Breast epithelium (tissue), 3 donors: Measurements from ENCODE around the gene KCNQ2.

Source experiments
- POLR2AphosphoS5 ChIP-seq, 3 donors: sonication (generic); formaldehyde crosslinking; IDR thresholded peaks; one replicate each; pipeline ENCODE4 v1.6.1; 2017; ENCODE audit warnings: antibody characterized with exemption in 3 of 3
- TF ChIP-seq, protein P1 (sequence below), 3 donors: fragments of 450-650 bp; IDR thresholded peaks; one replicate each; pipeline ENCODE4 v1.5.1; 2016 to 2017; ENCODE audit warnings: antibody characterized with exemption in 3 of 3, mild to moderate bottlenecking in 3 of 3, moderate library complexity in 3 of 3

DNA sequence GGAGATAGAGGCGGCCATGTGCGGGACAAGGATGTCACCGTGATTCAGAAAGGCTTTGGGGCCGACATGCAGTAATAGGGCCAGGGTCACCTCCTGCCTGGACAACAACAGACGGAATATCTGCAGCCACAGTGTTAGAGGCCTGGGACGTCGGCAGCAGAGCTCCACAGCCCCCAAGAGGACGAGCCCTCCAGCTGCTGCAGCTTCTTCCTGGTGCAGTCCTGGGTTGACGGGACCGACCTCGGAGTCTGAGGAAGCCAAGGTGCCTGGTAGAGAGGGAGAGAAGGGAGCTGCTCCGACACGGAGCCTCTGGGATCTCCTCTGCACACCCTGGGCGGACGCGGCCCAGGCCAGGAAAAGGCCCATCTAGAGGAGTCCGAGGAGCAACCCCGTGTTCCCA lies 88.1 kb downstream of the KCNQ2 start:
- TF ChIP-seq, protein P1, sequence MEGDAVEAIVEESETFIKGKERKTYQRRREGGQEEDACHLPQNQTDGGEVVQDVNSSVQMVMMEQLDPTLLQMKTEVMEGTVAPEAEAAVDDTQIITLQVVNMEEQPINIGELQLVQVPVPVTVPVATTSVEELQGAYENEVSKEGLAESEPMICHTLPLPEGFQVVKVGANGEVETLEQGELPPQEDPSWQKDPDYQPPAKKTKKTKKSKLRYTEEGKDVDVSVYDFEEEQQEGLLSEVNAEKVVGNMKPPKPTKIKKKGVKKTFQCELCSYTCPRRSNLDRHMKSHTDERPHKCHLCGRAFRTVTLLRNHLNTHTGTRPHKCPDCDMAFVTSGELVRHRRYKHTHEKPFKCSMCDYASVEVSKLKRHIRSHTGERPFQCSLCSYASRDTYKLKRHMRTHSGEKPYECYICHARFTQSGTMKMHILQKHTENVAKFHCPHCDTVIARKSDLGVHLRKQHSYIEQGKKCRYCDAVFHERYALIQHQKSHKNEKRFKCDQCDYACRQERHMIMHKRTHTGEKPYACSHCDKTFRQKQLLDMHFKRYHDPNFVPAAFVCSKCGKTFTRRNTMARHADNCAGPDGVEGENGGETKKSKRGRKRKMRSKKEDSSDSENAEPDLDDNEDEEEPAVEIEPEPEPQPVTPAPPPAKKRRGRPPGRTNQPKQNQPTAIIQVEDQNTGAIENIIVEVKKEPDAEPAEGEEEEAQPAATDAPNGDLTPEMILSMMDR (IDR thresholded peaks at IDR 0.05), result no peak
- no peak for TF ChIP-seq POLR2AphosphoS5 (IDR thresholded peaks at IDR 0.05)
